ENCODE data around the gene ALDH1B1. TPM values are rescaled to one million over a fixed set of nuclear protein-coding genes. Genes with fewer than 3 reads are reported as not detected.

Gene ALDH1B1
- total RNA-seq, 2 donors from 2014 or later, result 195 to 229 TPM

GRCh38 chr9:38362852-38363588, 29.5 kb upstream of the ALDH1B1 start:
- peak overlapping the region; percentile 57 for H3K4me3 ChIP-seq
- no peak for DNase-seq (ENCODE audit: low spot score)
- peaks cover 0 to 7% of the 10 kb centered on the region in 2 donors for H3K4me1 ChIP-seq (ENCODE audit: control insufficient read depth in 1 of 2, low read depth in 2 of 2)
- H3K36me3 ChIP-seq, result no peaks in the 10 kb centered on the region
- peak; percentile 70 for TF ChIP-seq CTCF (IDR thresholded peaks at IDR 0.05)
- no peak overlapping the region for H3K27ac ChIP-seq
- H3K9me3 ChIP-seq, result no peaks in the 10 kb centered on the region
- H3K27me3 ChIP-seq (replicated peaks; ENCODE audit: insufficient read depth), result no peaks in the 10 kb centered on the region
- ATAC-seq (ENCODE audit: insufficient number of reproducible peaks, low FRiP score, low read depth), result peak; percentile 70

GRCh38 chr9:38363589-38363925, 28.9 kb upstream of the ALDH1B1 start:
- Histone ChIP-seq H3K27me3 (replicated peaks; ENCODE audit: insufficient read depth) (no peaks in the 10 kb centered on the region), H3K36me3 (no peaks in the 10 kb centered on the region), H3K9me3 (no peaks in the 10 kb centered on the region), H3K4me1 (ENCODE audit: control insufficient read depth in 1 of 2, low read depth in 2 of 2) (peaks cover 0 to 7% of the 10 kb centered on the region in 2 donors), H3K4me3 (peak overlapping the region; percentile 57), H3K27ac (no peak overlapping the region)
- TF ChIP-seq CTCF (IDR thresholded peaks at IDR 0.05), result no peak
- no peak for ATAC-seq (ENCODE audit: insufficient number of reproducible peaks, low FRiP score, low read depth)
- no peak for DNase-seq (ENCODE audit: low spot score)

- no peak for TF ChIP-seq CTCF (IDR thresholded peaks at IDR 0.05)
- no peak overlapping the region for H3K4me3 ChIP-seq
- no peak for ATAC-seq (ENCODE audit: insufficient number of reproducible peaks, low FRiP score, low read depth)
These were observed 24.6 kb upstream of the ALDH1B1 start for GRCh38 chr9:38367898-38368297.

GRCh38 chr9:38368731-38369130, 23.8 kb upstream of the ALDH1B1 start:
- no peaks in the 10 kb centered on the region for H3K9me3 ChIP-seq
- no peak overlapping the region for H3K4me3 ChIP-seq
- H3K36me3 ChIP-seq, result no peaks in the 10 kb centered on the region
- ATAC-seq (ENCODE audit: insufficient number of reproducible peaks, low FRiP score, low read depth) (no peak), DNase-seq (ENCODE audit: low spot score) (no peak)
- no peaks in the 10 kb centered on the region for H3K27me3 ChIP-seq (replicated peaks; ENCODE audit: insufficient read depth)
- H3K27ac ChIP-seq, result no peak overlapping the region
- no peak for TF ChIP-seq CTCF (IDR thresholded peaks at IDR 0.05)
- peaks cover 0 to under 1% of the 10 kb centered on the region in 2 donors for H3K4me1 ChIP-seq (ENCODE audit: control insufficient read depth in 1 of 2, low read depth in 2 of 2)

More at GRCh38 chr9:38367898-38368297, 24.6 kb upstream of the ALDH1B1 start:
- DNase-seq (ENCODE audit: low spot score), result no peak
- Histone ChIP-seq H3K4me1 (ENCODE audit: control insufficient read depth in 1 of 2, low read depth in 2 of 2) (peaks cover 0 to 7% of the 10 kb centered on the region in 2 donors), H3K27me3 (replicated peaks; ENCODE audit: insufficient read depth) (no peaks in the 10 kb centered on the region), H3K27ac (no peak overlapping the region), H3K9me3 (no peaks in the 10 kb centered on the region), H3K36me3 (no peaks in the 10 kb centered on the region)

GRCh38 chr9:38370176-38370575, 22.3 kb upstream of the ALDH1B1 start:
- DNase-seq (ENCODE audit: low spot score), result no peak
- H3K27me3 ChIP-seq (replicated peaks; ENCODE audit: insufficient read depth), result no peaks in the 10 kb centered on the region
- no peak overlapping the region for H3K4me3 ChIP-seq
- H3K27ac ChIP-seq, result no peak overlapping the region
- no peaks in the 10 kb centered on the region for H3K36me3 ChIP-seq
- TF ChIP-seq CTCF (IDR thresholded peaks at IDR 0.05), result no peak
- no peaks in the 10 kb centered on the region for H3K4me1 ChIP-seq (ENCODE audit: control insufficient read depth in 1 of 2, low read depth in 2 of 2)
- H3K9me3 ChIP-seq, result no peaks in the 10 kb centered on the region
- no peak for ATAC-seq (ENCODE audit: insufficient number of reproducible peaks, low FRiP score, low read depth)

Data from thoracic aorta (tissue), 2 donors.